Stimulated activated CD4-positive, alpha-beta T cell treated with anti-CD3 and anti-CD28 coated beads, Interleukin-2, amount 100 ng/mL, for 4 hours (primary cell): Measurements from ENCODE around the gene RPS6KA3.
"Not testable (repeated sequence)": the region's sequence is repeated elsewhere in the genome, so short reads cannot be mapped to it uniquely, and the experiment has no call there.

Source experiments
- DNase-seq: peaks from one replicate; pipeline ENCODE4 v3.0.0-alpha.2; 2020; ENCODE audit warnings: low read depth

The RPS6KA3 gene

GRCh38 chrX:20218836-20219505 is 47.7 kb downstream of the RPS6KA3 start:
- no peak for DNase-seq

GRCh38 chrX:20217906-20218305 is 48.8 kb downstream of the RPS6KA3 start:
- no peak for DNase-seq

GRCh38 chrX:20217271-20217670 is 49.4 kb downstream of the RPS6KA3 start:
- no peak for DNase-seq

GRCh38 chrX:20215565-20215964 is 51.1 kb downstream of the RPS6KA3 start:
- no peak for DNase-seq

DNA sequence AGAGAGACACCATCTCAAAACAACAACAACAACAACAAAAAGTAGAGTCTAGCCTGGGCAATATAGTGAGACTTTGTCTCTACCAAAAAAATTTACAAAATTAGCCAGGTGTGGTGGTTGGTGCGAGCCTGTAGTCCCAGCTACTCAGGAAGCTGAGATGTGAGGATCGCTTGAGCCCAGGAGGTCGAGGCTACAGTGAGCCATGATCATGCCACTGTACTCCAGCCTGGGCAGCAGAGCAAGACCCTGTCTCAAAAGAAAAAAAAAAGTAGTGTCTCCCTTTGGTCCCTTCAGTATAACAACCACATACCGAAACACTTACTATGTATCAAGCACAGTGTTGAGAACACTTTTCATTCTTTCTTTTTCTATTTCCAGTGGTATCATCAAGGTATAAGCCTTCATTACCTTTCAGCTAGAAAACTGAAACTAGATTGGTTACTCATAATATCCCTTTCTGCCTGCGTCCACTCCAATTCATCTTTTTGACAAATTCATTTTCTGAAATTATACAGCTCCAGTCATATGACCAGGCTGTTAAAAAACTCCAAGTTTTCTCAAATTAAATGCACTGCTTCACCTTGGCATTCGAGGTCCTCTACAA is 54.1 kb downstream of the RPS6KA3 start:
- DNase-seq: no peak

DNA sequence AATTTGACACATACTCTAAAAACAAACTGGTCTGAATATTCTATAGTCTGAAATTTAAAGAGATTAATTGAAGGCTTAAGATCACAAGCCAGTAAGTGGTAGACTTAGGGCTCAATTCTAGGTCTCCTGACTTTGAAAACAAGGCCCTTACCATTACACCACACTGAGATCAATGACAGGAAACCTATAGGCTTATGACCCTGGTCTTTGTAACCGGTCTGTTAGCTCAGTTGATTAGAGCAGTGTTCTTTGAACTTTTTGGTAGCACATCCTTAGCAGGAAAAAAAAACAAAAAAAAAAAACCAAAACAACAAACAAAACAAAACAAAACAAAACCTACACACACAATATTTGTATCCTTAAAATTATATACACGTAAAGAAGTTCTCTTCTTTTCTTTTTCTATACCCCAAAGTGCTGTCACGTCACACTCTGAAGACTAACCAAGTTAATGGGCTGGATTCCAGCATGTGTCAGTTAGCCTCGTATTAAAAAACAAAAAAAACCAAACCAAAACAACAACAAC is 55.4 kb downstream of the RPS6KA3 start:
- DNase-seq: no peak

- no peak for DNase-seq
Measured at GRCh38 chrX:20205927-20206708, 60.6 kb downstream of the RPS6KA3 start.

DNA sequence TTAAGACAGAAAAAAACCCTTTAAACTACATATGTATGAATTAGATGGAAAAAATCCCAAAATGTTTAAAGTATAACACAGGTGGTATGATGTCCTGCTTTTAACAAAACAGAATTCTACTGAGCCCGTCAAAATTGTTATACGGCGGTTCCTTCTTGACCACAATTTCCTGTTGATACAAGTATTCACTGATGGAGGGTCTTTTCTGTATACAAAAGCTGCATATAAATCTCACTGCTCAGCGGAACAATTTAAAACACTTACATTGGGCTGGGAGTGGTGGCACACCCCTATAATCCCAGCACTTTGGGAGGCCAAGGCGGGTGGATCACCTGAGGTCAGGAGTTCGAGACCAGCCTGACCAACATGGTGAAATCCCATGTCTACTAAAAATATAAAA is 62.4 kb downstream of the RPS6KA3 start:
- no peak for DNase-seq

DNA sequence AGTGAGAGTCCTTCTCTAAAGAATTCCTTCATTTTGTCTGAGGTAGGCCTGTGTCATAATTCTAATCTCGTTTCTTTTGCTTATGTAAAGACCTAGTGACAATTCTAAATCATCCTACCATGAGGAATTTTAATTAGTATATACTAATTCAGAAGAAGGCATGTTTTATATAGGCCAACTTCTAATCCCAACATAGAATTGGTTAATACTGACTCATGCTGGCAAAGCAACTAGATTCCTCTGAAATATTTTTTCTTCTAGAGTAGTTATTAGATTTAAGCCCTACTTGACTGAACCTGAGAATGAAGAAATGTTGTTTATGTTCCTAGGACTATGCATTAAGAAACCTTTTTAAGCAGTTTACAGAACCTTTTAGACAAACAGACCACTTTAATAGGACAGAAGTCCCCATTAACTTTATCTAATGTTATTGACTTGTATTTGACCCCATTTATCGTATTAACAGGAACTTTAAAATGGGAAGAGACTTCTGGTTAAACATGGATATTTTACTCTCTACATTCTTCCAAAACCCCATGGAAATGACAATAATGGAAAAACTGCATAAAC is 69.0 kb downstream of the RPS6KA3 start:
- no peak for DNase-seq

GRCh38 chrX:20189171-20189570 is 77.5 kb downstream of the RPS6KA3 start:
- DNase-seq: no peak

DNA sequence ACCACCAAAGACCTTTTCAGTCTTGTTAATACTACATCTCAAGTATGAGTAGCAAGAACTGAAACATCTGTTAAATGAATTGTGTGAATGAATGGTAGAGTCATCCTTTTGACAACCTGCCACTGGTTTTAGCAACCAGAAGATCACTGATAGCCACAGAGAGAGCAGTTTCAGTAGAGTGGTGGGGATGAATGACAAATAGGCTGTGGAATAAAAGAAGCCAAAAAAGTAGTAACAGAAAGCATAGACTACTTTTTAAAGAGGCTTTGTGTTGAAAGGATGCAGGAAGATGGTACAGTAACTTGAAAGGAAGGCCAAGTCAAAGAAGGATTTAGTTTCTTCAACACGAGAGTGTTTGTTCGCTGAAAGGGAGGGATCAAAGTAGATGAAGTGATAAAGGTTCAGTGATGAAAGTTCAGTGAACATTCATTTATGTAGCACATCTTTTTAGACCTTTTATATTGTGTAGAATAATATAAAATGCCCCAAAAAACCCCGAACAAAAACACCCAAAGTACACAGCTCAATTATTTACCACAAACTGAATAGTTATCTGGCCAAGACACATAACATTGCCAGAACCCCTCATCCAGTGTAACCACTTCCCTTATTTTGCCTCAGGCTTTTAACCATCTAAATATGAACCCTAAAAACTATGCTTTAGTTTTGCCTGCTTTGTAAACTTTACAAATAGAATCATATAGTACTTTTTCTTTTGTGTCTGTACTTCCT is 84.9 kb downstream of the RPS6KA3 start:
- DNase-seq: no peak

GRCh38 chrX:20177093-20177492 is 89.6 kb downstream of the RPS6KA3 start:
- DNase-seq: no peak

DNA sequence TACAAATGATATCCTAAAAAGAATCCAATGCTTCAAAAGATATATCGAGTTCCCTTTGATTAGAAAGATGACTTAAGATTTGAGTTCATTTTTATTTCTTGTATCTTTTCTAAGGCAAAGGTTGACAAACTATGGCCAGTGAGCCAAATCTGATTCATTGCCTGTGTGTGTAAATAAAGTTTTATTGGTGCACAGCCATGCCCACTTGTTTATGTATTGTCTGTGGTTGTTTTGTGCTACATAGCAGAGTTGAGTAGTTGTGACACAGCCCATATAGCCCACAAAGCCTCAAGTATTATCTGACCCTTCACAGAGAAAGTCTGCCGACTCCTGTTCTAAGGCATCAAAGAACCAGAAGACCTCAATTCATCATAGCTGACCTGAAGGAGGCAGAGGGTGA is 92.9 kb downstream of the RPS6KA3 start:
- DNase-seq: no peak

DNA sequence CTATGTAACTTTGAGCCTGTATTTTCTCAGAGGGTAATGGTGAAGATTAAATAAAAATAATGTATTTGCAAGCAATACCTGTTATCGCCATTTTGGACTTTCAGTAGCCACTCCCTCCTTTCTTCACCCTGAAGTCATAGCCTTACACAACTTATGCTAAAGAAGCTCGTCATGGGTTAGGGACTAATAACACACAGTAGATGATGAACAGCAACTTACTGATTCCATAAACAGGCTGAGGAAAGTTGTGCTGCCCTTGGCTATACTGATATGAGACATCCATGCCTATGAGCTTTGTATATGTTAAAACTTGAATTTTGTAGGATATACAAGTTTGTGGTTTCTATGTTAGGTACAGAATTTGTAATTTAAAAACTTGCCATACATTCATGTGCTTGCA is 93.4 kb downstream of the RPS6KA3 start:
- DNase-seq: no peak

DNA sequence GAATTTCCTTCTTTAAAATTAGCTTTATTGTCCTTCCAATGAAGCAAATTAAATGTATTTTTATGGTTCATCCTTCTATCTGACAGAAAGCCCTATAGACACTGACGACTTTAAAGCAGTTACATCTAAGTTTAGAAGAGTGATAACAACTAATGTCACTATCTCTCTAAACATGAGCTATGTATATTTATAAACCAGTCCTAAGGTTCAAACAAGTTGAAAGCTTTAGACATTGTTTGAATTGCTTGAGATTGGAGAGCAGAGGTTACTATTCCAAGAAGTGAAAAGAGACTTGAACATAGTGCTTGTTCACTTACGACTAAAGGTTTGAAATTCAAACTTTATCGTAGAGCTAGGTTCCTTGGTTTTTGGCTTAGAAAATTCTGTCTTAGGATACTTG is 94.8 kb downstream of the RPS6KA3 start:
- DNase-seq: no peak

DNA sequence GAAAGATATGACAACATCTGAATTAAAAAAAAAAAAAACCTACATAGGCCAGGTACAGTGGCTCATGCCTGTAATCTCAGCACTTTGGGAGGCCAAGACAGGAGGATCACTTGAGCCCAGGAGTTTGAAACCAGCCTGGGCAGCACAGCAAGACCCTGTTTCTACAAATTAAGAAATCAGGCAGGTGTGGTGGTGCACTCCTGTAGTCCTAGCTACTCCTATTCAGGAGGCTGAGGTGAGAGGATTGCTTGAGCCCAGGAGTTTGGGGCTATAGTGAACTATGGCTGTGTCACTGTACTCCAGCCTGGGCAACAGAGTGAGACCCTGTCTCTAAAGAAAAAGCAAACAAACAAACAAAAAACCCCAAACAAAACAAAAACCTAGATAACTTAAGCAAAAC is 104.2 kb downstream of the RPS6KA3 start:
- DNase-seq: not testable (repeated sequence)

GRCh38 chrX:20159797-20160385 is 106.8 kb downstream of the RPS6KA3 start:
- no peak for DNase-seq

- DNase-seq: no peak
Measured at GRCh38 chrX:20151689-20152088, 115.0 kb downstream of the RPS6KA3 start.

GRCh38 chrX:20149326-20149725 is 117.4 kb downstream of the RPS6KA3 start:
- DNase-seq: no peak

DNA sequence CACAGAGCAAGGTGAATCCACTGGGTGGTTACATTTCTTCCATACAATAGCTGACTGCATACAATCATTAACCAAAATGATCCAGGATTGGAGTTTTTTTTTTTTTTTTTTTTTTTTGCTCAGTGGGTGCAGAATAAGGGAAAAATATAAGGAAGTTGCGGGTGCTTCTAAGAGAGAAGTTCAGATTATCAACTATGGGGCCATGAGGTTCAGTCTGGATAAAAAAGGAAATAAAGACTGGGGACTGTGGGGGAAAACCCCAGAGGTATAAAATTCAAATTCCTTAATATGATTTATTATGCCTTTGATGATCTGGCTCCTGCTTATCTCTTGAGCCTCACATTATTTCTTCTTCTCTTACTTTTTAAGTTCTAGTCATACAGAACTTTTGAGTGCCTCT is 119.1 kb downstream of the RPS6KA3 start:
- DNase-seq: no peak

DNA sequence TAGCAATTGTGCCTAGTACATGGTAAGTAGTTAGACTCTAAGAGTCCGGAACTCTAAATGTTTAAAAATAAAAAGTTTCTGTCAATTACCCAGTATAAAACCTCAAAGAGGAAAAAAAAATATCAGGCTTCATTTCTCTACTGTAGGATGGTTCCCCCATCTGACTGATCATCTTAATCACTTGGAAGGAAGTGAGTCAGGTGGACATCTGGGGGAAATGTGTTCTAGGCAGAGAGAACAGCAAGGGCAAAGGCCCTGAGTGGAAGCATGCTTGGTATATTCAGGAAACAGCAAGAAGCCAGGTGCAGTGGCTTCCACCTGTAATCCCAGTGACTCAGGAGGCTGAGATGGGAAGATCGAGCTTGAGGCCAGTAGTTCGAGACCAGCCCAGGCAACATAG is 122.2 kb downstream of the RPS6KA3 start:
- no peak for DNase-seq

- no peak for DNase-seq
Measured at GRCh38 chrX:20143561-20143960, 123.1 kb downstream of the RPS6KA3 start.
